Eye (tissue), 1 donor: Measurements from ENCODE around the gene IFNK.
A peak's percentile ranks its signal among the peaks of the same experiment; 100 is the strongest.

Experiments
- DNase-seq: peaks from one replicate; pipeline ENCODE4 v3.0.0-alpha.2; 2015

The IFNK gene

DNA sequence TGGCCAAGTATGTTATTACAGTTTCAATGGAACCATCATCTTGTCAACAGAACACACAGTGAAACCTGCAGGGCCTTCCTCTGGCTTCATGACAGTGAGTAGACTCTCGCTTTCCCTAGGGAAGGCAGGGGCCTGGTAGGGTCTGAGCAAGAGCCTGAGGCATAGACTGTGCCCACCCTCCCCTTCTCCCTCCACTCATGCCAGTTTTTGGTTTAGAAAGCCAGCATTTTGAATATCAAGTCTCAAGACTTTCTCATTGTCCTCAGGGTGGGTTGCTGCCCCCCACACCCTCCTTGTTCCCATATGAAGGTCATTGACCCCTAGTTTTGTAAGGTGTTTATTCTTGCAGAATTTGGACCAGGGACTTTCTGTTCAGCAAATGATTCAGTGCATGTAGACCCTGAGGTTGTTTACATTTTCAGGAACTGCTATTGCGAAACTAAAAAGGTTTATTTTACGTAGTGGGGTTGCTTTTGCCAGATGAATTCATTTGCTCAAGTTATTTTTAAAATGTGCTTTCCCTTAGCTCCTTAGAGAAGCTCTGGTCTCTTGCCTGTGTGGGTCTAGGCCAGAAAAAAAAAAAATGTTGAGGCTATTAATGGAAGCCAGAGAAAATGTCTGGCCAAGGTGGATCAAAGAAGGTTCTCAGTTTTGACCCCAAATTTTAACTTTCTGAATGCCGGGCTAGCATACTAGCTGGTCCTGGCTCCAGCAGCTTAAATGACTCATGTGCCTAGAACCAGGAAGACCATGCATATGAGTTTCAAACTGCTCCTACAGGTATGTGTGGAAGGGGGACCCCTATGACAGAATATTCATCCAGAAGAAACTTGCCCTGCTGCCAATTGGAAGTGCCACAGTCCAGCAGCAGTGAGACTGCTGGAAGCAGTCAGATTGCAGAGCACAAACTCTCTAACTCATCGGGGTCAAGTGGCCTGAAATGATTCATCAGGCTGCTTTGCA is 15.7 kb downstream of the IFNK start:
- peak; percentile 46 for DNase-seq

DNA sequence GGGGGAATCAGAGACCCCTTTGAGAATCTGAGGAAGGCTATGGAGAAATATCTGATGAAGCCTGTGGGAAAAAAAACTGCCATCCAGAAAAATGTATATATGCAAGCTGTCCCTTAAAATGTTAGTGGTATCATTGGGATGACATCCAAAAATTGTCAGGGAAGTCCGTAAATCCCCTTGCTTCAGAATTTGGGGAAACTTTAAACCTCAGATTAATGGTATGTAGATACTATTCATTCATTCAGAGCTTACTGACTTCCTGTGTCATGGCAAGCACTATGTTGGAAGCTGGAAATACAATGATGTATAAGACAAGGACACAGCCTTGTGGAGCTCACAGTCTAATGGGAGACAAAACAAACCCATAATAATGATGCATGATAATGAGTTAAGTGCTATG is 16.4 kb downstream of the IFNK start:
- no peak for DNase-seq

DNA sequence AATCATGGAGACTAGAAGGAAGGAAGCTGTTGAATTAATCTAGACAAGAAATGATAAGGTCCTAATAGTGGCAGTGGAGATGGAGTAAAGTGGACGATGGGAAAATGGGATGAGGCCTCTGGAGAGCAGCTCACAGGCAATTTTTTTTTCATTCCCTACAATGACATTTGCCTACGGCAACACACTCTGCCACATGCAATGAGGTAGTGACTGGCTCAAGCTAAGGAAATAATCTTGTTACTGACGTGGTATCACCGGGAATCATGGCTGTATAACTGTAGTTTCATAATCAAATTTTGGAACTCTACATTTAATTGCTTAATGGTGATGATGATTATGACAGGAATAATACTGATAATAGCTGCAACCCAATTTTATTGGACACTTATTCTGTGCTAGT is 17.6 kb downstream of the IFNK start:
- DNase-seq = no peak

DNA sequence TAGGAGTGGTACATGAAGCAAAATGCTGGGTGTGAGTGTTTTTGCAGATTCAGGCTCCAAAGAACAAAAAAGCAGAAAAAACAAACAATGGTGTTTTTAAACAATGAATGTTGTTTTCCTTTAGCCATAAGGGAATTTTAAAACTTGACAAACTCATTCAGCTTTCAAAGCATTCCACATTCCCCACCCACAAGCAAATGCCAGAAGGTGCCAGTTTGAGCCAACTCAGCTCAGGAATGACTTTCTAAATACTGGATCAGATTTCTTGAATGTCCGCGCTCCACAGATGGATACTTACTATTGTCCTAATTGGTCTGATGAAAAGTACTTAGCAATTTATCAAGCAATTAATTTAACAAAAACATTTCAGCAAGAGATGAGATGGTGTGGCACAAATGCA is 18.4 kb downstream of the IFNK start:
- DNase-seq = no peak

DNA sequence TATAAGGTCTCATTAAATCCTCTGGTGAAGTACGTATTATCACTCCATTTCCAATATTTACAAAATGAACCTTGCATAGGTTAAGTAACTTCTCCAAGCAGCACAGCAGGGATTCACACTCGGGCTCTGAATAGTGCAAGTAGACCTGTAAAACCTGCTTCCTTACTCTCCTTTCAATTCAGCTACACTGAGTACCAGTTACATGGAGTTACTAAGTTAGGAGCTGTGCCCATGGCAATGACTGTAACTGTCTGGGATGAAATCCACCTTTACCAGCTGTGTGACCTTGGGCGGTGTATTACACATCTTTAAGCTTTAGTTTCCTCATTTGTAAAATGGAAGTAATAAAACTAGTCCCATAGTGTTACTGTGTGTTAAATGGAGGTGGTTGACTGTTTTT is 21.4 kb downstream of the IFNK start:
- DNase-seq = no peak

DNA sequence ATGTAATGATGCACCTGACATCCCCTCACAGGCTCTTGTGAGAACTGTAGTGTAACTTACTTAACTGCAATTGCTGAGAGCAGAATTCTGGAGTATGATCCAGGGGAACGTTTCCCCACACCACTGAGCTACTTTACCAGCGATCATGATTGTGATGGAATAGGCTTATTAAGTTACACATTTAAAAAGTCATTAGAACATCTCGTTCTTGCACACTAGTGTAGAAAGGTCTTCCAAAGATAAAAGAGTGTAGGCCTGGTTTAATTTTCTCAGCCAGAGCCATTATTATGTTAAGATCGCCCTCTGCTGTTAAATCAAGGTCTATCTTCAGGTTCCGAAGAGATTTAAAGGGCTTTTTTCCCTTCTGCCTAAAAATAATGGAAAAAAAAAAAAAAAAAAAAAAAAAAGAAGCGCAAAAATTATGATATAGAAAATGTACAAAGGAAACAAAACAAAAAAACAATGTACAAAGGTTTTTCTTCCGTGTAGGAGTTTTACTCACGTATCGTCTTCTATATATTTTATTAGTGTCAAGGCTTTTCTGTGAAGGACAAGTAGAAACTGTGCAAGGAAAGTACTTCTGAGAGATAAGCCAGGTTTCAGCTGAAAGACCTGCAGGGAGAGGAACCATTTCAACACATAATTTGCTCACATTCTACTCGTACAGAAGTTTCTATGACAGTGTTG is 24.1 kb downstream of the IFNK start:
- peak; percentile 83 for DNase-seq

DNA sequence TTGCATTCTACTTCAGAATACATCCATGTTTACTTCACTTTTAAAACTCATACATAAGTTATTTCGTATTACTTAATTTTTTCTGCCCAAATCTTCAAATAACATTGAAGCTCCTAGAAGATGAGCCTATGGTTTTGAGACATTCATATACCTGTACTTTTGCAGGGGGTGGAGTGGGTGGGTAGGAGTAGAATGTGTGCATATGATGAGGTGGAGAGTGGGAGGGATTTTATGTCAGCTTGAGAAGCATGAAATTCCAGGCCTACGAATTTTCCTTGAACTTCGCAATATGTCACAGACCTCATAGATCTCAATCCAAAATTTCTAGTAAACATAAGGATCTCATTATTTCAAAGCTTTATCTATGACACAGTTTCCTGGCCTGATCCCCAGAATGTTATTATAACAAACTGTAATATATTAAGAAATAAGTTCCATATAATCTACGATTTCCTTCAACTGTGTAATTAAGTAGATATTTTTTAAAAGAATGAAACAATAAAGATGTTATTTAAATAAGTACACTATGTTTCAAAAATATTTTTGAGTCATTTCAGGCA is 25.2 kb downstream of the IFNK start:
- DNase-seq = no peak

DNA sequence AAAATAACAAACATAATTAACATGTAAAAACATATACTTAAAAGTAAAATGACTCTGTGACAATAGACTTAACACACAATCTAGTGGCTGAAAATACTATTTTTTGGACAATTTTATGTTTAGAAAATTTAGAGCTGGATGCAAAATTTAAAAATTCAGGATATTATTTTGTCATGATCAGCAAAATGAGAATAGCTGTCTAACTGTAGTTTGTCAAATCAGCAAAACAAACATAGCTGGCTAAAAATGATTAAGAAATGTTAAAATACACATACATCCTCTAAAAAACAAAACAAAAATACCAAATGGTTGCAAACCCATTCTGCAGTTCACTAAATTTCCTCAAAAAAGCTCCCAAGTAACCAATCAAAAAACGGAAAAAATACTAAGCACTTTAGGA is 30.6 kb downstream of the IFNK start:
- no peak for DNase-seq

DNA sequence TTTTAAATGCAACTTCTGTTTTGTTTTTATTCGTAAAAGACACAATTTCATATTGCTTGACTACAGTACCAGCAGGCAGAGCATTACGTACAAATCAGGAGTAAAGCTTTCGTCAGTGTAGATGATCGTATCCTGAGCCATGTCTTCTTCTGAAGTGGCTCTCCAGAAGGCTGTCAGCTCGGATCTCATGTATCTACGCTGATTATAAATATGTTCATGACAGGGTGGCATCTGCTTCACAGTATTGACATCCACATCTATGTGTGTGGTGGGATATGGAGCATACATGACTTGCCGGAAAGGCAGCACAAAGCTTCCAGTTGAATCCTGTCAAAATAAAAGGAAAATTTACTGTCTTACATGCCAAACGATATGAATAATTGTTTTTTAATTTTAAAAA is 32.4 kb downstream of the IFNK start:
- DNase-seq = peak; percentile 70

DNA sequence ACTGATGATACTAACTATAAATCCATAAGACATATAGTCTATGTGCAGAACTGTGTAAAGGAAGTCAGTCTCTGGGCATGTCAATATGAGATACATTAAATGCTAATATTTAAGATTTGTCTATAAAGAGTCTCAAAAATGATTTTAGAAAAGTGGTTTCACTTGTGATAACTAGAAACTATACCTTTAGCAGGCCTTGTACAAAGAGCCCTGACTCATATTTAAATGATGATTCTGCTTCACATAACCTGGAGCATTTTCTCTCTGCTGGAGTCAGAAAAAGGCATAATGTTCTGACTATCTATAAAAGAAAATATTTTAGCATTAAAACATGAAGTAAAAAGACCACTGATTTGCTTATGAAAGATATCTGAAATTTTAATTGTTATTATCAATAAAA is 34.2 kb downstream of the IFNK start:
- no peak for DNase-seq

DNA sequence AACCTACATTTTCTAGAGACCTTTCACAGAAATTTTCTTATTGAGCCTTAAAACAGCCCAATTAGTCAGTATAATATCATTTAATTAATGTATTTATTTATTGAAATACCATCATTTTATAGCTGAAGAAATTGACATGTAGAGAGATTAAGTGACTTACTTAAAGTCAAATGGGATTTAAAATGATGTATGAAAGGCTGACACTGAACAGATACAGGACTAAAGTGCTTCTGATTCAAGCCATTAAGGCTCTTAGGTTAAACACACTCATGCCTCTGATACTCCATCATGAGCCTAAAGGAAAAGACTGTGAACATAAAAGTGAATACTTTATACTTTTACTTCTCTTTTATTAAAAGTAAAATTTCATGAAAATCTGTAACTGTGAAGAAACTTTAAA is 36.4 kb downstream of the IFNK start:
- no peak for DNase-seq

DNA sequence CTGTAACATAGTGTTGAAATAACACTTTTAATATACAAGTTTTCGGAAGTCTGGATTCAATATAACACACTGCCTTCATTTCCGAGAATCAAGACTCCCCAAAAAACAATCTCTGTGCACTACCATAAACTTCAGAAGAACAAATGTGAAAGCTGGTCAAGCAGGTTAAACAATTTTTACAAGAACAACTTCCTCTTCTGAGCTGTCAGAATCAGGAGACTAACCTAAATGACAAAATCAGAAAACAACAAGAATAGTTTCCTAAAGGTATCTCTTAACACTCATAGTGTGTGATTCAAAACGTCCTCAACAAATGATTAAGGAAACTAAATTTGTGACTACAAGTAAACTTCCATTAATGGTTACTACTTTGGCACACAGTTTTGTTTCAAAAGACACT is 37.6 kb downstream of the IFNK start:
- DNase-seq = no peak

DNA sequence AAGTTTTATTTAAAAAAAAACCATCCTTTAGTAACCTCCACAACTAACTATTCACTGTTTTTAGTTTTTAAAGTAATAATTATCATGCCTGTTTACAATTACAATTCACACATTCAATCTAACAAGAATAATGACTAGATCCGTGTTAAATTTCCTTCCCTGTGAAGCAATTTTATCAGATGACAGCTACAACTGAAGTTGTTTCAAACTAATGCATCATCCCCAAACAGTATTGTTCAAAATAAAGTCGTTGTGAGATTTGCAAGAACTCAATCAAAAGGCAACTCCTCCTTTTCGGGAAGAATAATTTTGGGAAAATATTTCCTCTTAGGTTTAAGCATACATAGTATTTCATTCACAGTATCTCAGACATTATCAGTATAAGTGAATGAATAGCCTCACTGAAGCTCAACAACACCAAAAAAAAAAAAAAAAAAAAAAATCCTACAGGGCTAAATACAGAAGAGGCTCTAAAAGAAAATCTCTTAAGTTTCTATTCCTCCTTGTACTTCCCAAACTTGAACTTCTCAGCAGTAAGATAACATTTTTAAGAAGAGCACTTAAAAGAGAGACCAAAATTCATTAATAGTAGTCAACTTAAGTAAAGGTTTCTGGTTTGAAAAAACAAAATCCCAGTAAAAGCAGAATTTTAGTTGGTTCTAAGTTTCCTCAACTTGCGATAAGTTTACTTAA is 39.8 kb downstream of the IFNK start:
- no peak for DNase-seq

DNA sequence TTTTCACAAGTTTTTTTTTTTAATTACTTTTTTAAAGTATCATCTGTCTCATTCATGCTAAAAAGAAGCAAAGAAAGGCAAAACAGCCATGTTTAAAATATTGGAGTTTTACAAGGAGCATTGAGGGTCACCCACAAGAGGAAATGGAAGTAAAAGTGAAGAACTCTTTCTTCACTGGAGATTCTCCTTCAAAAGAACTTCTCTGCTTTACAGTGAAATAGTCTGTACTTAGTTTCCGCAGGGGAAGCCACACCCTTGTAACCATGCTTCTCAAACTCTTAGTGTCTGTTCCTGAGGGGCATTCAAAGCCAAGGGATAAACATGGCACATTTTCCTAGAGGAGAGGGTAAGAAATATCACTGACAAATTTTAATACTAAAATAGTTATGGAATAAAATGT is 40.6 kb downstream of the IFNK start:
- DNase-seq = no peak

DNA sequence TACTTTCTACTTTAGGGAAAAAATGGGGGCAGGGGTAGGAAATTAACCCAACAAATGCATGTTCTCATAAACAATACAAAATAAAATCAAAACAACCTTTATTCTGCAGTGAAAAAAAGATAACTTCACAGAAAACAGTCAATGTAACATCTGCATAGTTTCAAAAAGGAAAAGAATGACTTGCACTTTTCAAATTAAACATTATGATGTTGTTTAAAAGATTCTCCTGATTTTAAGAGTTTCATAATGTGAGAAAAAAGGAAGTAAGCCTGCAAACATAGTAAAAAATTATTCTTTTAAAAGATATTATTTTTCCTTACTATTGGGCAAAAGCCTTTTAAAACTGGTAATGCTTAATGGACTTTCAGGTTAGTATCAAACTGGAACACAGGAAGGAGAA is 41.6 kb downstream of the IFNK start:
- no peak for DNase-seq

DNA sequence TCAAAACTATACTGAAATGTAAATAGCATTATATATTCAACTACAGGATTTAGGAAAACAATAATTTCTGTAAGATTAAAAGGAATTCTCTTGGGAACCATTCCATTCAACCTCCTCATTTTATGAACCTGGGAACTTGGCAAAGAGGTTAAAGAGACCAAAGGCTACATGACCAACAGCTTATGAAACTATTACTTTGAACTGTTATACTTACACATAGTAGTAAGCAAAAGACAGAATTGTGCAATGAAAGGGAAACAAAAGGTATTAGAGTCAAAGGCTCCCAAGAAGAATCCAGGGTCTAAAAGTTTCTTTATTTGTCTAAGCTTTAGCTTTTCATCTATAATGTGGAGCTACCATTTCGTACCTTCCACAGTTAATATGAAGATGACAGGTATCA is 42.0 kb downstream of the IFNK start:
- DNase-seq = no peak

DNA sequence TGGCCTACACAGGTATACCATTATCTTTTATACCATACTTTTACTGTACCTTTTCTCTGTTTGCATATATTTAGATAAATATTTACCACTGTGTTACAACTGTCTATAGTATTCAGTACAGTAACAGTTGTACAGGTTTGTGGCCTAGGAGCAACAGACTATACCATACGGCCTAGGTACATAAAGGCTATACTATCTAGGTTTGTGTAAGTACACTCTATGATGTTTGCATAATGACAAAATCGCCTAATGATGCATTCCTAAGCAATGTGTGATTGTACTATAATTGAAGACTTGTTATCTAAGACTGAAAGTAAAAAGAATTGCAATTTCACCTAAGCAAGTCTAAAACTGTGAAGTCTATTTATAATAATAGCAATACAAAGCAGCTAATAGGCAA is 45.3 kb downstream of the IFNK start:
- DNase-seq = no peak

DNA sequence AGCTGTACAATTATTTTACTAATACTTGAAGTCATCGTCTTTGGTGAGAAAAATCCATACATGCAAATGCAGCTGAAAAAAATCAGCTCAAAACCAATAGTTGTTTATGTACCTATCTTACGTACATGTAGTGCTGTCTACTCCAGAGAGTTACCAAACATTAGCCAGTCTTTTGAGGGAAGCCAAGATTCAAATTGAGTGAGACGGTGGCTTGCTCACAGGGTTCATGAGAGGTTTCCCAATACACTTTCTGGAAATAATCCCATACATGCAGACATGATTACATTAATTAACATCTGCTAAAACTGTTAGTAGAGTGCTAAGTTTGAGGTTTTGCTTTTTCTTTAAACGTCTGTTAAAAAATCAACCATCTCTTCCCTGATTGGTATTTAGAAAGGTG is 46.9 kb downstream of the IFNK start:
- DNase-seq = no peak

DNA sequence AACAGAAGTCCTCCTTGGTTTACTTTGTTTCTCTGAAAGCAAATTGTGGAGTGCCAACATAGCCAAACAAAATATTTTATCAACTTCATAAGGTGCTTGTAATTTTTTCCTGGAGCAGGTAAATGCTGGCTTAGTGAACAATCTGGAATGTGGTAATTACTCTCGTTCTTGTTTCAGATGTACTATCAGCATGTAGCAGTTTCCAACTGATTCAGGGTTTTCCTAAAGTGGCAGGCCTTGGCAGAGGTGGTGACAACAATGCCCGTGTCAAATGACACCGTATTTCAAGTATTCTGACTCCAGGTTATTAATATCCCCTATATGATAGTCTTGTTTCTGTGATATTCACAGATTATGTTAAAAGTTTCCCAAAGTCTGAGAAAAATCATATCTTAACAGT is 48.0 kb downstream of the IFNK start:
- no peak for DNase-seq

DNA sequence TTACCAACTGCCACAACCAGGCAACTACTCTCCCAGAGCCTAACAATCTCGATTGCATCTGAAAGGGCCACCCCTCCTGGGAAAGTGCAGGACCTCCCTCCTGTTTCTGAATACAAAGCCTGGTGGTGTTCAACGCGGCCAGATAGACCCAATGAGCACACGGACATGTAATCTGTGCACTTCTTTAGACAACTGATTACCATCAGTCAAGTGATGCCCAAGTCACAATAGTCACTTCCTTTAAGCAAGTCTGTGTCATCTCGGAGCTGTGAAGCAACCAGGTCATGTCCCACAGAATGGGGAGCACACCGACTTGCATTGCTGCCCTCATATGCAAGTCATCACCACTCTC is 48.5 kb downstream of the IFNK start:
- peak; percentile 89 for DNase-seq

DNA sequence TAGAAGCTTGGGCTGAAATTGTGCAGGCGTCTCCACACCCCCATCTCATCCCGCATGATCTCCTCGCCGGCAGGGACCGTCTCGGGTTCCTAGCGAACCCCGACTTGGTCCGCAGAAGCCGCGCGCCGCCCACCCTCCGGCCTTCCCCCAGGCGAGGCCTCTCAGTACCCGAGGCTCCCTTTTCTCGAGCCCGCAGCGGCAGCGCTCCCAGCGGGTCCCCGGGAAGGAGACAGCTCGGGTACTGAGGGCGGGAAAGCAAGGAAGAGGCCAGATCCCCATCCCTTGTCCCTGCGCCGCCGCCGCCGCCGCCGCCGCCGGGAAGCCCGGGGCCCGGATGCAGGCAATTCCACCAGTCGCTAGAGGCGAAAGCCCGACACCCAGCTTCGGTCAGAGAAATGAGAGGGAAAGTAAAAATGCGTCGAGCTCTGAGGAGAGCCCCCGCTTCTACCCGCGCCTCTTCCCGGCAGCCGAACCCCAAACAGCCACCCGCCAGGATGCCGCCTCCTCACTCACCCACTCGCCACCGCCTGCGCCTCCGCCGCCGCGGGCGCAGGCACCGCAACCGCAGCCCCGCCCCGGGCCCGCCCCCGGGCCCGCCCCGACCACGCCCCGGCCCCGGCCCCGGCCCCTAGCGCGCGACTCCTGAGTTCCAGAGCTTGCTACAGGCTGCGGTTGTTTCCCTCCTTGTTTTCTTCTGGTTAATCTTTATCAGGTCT is 49.0 kb downstream of the IFNK start, which contains the start of gene C9orf72:
Gene C9orf72, minus strand, starts transcription at position 564 of the 716 bp plus-strand sequence. CDS start 6,361 bp downstream, outside the sequence.
- no peak for DNase-seq
